ENCODE data around the gene TSPYL4.

TSPYL4 gene

GRCh38 chr6:116221067-116221466 lies 32.8 kb downstream of the TSPYL4 start:
- no peak for DNase-seq

DNA sequence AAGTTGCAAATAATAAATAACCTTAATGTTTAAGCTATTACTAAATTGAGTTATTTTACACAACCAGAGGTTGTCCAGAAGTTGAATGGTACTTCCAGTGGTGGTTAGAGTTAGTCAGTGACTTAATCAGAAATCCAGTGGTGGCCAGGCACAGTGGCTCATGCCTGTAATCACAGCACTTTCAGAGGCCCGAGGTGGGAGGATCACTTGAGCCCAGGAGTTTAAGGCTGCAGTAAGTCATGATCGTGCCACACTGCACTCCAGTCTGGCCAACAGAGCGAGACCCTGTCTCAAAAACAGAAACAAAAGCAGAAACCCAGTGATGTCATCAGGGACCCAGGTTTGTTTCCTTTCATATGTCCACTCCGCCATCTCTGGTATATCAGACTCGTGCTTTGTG lies 35.0 kb downstream of the TSPYL4 start:
- no peak for DNase-seq

GRCh38 chr6:116218172-116218633 lies 35.7 kb downstream of the TSPYL4 start:
- DNase-seq, result no peak

DNA sequence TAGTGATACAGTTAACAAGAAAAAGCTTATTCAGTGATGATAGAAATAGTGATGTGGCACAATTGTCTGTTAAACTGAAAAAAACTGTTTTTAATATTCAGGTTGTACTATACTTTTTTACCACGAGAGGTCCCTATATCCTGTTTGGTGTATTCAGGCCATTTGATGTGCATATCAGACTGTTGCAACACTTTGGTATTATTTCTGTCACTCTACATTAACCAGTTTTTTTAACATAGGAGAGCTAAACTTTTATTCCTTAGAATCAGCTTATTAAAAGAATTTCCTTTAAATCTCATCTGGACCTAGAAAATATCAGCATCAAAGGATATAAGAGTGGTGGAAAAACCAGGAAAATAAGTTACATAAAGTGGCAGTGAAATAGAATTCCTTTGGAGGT lies 36.8 kb downstream of the TSPYL4 start:
- no peak for DNase-seq

GRCh38 chr6:116215414-116215813 lies 38.5 kb downstream of the TSPYL4 start:
- DNase-seq, result no peak

DNA sequence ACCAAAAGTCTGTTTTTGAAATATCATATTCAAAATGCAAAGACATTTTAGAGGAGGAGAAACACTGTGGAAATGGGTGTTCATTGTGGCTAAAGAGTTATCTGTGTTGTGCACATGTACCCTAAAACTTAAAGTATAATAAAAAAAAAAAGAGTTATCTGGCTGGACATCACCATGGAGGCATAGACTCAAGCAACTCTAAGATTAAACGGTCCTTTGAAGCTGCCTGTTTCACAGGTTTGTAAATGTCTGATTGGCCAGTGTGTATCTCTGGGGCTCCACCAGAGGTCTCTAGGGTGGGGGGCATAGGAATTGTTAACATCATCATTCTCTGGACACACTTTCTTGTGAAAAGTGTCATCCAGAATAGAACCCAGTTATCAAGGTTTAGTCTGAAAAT lies 39.2 kb downstream of the TSPYL4 start:
- no peak for DNase-seq

DNA sequence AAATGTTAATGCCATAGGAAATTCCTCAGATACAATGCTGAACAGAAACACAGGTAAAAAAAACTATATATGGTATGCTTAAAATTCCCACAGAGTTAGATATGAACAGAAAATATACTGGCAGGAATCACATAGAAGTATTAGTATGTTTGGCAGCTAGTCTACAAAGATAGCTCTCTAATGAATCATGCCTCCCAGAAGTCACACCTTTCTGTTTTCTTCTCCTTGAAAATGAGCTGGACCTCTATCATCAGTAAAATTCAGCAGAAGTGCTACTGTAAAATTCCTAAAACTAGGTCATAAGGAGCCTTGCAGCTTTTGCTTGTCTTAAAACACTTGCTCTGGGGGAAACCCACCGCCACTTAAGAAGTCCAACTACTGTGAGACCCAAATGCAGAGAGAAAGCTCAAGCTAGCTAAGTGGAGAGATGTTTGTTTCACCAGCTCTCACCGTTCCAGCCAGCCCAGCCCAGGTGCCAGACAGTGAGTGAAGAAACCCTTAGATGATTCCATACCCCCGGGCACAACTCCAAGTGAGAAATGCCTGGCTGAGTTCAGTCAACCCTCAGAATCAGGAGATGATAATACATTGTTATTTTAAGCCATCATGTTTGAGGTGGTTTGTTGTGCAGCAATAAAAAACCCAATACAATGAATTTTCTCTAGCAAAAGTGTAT lies 43.0 kb downstream of the TSPYL4 start:
- no peak for DNase-seq

- DNase-seq, result no peak
These were observed 43.6 kb downstream of the TSPYL4 start for GRCh38 chr6:116210316-116210715.

- no peak for DNase-seq
These were observed 45.7 kb downstream of the TSPYL4 start for GRCh38 chr6:116208056-116208785.

DNA sequence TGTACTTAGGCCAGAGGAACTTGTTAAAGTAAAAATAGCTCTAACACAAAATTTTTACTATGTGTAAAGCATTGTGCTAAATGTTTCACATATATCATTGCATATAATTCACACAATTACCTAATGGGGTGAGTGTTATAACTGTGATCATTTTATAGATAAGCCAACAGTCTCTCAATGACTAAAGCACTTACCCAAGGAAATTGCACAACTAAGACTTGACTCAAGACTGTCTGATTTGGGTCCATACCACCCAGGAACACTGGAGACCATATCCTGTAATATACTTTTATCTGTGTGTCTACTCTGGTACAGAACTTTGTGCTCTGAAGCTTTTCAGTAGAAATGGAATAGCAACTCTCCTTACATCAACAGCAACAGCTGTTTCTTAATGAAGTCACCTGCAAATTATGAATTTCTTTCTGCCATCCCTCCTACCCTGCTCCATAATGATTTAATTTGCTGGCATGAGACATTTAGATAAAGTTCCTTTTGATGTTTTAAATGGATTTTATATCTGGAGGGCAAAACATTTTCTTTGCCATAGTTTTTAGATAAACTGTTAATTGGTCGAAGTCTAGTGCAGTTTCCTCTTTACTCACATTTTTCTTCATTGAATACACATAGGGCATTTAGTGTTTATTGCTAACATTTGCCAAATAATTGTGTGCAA lies 47.5 kb downstream of the TSPYL4 start:
- DNase-seq, result no peak

DNA sequence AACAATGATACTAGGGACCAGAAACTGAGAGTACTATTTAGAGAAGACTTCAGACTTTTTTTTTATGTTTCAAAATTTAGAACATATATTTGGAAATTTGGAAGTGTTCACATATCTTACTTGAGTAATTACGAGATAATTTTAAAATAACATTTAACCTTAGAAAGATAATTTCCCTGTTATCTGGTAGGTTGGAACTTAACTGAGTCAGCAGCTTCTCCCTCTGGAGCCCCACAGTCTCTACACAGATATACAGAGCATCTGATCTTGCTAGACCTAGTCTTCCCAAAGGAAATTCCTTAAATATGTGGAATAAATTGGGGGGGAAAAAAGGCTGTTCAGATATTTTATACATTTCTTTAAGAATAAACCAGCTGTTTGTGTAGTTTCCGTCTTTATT lies 48.6 kb downstream of the TSPYL4 start:
- no peak for DNase-seq

DNA sequence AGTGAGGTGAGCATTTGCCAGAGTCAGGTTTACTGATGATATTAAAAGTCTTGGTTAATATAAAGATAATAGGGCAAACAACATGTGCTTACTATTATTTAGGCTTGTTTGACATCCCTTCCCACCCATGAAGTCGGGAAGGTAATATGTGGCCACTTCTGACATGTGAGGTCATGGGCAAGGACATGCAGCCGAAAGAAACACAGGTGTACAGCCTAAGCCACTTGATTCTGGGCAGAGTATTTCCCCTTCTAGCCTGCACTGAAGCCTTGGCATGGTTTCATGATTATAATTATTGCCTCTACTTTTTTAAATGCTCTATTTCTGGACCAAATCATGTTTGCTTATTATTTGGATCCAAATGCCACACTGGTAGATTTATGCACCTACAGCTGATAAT lies 52.3 kb downstream of the TSPYL4 start:
- no peak for DNase-seq

DNA sequence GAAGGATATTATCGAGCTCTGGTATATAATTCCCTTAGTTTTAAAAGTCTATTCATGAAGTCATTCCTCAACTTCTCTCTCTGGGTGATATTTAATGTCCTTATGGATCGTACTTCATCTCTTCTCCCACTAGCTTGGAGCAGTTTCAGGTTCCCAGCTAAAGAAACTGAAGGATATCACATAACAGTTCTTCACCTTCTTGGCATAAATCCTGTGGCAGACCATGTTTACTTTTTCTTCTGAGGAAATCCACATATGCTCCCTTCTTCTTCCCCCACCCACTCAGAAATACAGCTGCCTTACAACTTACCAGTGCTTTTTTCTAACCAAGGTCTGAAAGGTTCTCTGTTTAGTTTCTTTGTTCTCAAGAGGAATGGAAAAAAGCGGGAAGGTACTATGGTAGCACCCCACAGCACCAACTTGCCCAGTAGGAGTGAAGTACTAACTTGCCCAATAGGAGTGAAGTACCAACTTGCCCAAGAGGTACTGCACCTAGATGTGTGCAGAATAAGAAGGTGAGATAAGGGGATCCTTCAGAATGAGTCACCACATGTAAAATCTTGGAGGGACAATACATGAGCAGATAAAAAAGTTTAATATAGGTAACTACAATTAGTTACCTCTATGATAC lies 53.1 kb downstream of the TSPYL4 start:
- peak; percentile 24 for DNase-seq
